ENCODE data around the gene MKS1. TPM values are rescaled to one million over a fixed set of nuclear protein-coding genes. Genes with fewer than 3 reads are reported as not detected.

MKS1 gene
- total and polyA plus RNA-seq, 11 donors = 3.3 to 15.1 (median 6.4) TPM

DNA sequence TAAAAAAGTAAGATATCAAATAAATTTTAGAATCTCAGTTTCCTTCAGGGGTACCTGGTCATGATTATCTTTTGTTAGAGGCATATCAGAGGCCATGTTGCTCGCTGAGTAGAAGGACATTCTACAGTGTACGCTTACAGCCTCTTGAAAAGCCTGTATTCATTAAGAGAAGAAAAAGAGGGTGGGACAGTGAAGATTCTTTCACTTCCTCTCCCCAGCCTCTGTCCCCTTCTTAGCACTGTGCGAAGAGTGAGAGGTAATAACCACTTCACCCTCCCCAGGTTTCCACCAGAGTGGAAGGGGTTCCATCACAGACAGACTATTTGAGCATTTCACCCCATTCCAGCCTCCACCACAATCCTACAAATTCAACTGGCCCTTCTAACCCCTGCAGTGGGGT is 14.5 kb upstream of the MKS1 start:
- no peaks in the 10 kb centered on the region for H3K9me3 ChIP-seq
- ATAC-seq (peak in 1 of 4 donors; percentile 22), DNase-seq (no peak)
- H3K4me3 ChIP-seq = no peak overlapping the region
- H3K27me3 ChIP-seq = peaks cover 0 to 40% (median 4%) of the 10 kb centered on the region in 9 donors
- H3K27ac ChIP-seq = peak overlapping the region in 1 of 12 donors; percentile 51
- peaks cover 0 to 18% (median 0%) of the 10 kb centered on the region in 12 donors for H3K4me1 ChIP-seq
- no peaks in the 10 kb centered on the region for H3K36me3 ChIP-seq
- 76 to 85% (median 83%) methylated on average over 3 of the region's 3 CpGs for WGBS, 4 donors
- TF ChIP-seq, protein P1, sequence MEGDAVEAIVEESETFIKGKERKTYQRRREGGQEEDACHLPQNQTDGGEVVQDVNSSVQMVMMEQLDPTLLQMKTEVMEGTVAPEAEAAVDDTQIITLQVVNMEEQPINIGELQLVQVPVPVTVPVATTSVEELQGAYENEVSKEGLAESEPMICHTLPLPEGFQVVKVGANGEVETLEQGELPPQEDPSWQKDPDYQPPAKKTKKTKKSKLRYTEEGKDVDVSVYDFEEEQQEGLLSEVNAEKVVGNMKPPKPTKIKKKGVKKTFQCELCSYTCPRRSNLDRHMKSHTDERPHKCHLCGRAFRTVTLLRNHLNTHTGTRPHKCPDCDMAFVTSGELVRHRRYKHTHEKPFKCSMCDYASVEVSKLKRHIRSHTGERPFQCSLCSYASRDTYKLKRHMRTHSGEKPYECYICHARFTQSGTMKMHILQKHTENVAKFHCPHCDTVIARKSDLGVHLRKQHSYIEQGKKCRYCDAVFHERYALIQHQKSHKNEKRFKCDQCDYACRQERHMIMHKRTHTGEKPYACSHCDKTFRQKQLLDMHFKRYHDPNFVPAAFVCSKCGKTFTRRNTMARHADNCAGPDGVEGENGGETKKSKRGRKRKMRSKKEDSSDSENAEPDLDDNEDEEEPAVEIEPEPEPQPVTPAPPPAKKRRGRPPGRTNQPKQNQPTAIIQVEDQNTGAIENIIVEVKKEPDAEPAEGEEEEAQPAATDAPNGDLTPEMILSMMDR (IDR thresholded peaks at IDR 0.05) = no peak
- TF ChIP-seq POLR2A (IDR thresholded peaks at IDR 0.05) = no peak
- intact Hi-C loops (cut with DNase I) = no loop called here

DNA sequence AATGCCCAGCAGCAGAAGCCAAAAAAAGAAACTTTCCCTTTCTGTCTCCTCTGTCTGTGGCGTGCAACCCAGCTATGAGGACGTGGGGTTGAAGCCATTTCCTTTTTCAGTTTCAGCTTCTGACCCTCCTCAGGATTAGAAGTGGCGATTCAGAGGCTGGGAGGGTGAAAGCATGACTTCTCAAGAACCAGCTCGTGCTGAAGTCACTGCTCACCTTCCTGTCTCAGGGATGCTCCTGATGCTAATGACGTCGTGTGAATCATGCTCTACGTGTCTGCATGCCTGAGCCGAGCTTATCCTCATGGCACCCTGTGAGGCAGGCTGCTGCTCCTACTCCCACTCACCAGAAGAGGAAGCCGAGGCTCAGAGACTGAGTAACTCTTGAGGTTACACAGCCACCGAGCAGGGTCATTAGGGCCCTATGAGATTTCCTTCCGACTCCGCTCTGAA is 13.7 kb upstream of the MKS1 start:
- H3K27me3 ChIP-seq = peaks cover 0 to 40% (median 4%) of the 10 kb centered on the region in 9 donors
- DNase-seq = no peak
- peaks cover 0 to 18% (median 0%) of the 10 kb centered on the region in 12 donors for H3K4me1 ChIP-seq
- peak in 3 of 4 donors; percentile 39 to 68 (median 43) for ATAC-seq
- H3K4me3 ChIP-seq = no peak overlapping the region
- no peaks in the 10 kb centered on the region for H3K36me3 ChIP-seq
- TF ChIP-seq, protein P1 (IDR thresholded peaks at IDR 0.05) = no peak
- TF ChIP-seq POLR2A (IDR thresholded peaks at IDR 0.05) = no peak
- intact Hi-C loops (cut with DNase I) = no loop called here
- no peaks in the 10 kb centered on the region for H3K9me3 ChIP-seq
- peak overlapping the region in 1 of 12 donors; percentile 51 for H3K27ac ChIP-seq
- WGBS, 4 donors = 32 to 51% (median 38%) methylated on average over 10 to 12 of the region's 12 CpGs

DNA sequence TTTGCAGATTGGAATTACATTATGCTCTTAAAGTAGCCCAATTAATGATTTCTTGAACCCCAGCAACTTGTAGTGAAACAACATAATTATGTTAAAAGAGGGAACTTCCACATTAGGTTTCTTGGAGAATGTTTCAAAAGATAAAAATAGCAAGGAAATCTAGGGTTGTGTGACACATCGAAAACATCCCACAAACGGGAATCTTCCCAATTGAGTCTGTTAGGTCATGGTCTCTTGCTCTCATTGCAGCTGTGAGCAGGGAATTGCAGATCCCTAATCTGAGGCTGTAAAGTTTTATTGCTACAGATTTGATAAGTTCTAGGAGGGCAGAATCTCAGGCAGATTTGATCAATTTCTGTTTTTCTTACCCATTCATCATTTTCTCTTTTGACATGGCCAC is 12.6 kb upstream of the MKS1 start:
- TF ChIP-seq, protein P1 (IDR thresholded peaks at IDR 0.05) = no peak
- TF ChIP-seq POLR2A (IDR thresholded peaks at IDR 0.05) = no peak
- WGBS, 4 donors = 49 to 63% (median 60%) methylated on average over 2 of the region's 2 CpGs
- intact Hi-C loops (cut with DNase I) = no loop called here

DNA sequence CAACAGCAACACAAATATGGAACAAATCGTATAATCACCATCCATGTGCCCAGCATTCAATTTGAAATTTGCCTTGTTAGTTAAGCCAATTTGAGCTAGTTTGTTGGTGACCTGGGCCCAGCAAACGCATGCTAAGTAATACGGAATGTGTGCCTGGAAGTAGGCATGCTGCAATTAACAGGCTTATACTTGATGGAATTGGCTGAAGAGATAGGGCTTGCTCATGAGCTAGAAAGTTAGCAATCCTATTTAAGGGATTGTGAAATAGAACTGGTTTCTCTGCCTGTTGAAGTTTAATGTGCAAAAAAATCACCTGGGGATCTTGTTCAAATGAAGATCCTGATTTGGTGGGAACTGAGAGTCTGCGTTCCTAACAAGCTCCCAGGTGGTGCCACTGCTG is 10.8 kb upstream of the MKS1 start:
- no peaks in the 10 kb centered on the region for H3K36me3 ChIP-seq
- ATAC-seq = no peak
- intact Hi-C loops (cut with DNase I) = no loop called here
- H3K4me1 ChIP-seq = peaks cover 0 to 18% (median 0%) of the 10 kb centered on the region in 12 donors
- no peak overlapping the region for H3K4me3 ChIP-seq
- no peaks in the 10 kb centered on the region for H3K9me3 ChIP-seq
- 91 to 94% (median 91%) methylated on average over 4 of the region's 4 CpGs for WGBS, 4 donors
- H3K27me3 ChIP-seq = peaks cover 0 to 32% (median 0%) of the 10 kb centered on the region in 9 donors
- TF ChIP-seq, protein P1 (IDR thresholded peaks at IDR 0.05) = no peak
- DNase-seq = no peak
- no peak overlapping the region for H3K27ac ChIP-seq

More for the DNA sequence above, 12.6 kb upstream of the MKS1 start:
- DNase-seq (no peak), ATAC-seq (no peak)
- H3K4me1 ChIP-seq = peaks cover 0 to 18% (median 0%) of the 10 kb centered on the region in 12 donors
- peaks cover 0 to 40% (median 4%) of the 10 kb centered on the region in 9 donors for H3K27me3 ChIP-seq
- no peaks in the 10 kb centered on the region for H3K36me3 ChIP-seq
- H3K27ac ChIP-seq = no peak overlapping the region
- no peak overlapping the region for H3K4me3 ChIP-seq
- H3K9me3 ChIP-seq = no peaks in the 10 kb centered on the region
